Panc1 (cell line): ENCODE data around the gene TJP1. TPM values are rescaled to one million over a fixed set of nuclear protein-coding genes. Genes with fewer than 3 reads are reported as not detected.

ENCODE experiments used
- ATAC-seq: fragments of 200-7000 bp; cut with Tn5 transposase; 2 replicates; pipeline ENCODE4 v1.9.1; 2020; ENCODE audit warnings: mild to moderate bottlenecking, moderate library complexity
- BruUV-seq: library from RNA; stranded (reverse); fragments of 400-500 nt; replicated peaks from 2 replicates; lab custom pipeline; 2021; lab: Mats Ljungman, UMichigan
- CTCF ChIA-PET: fragments of 300-600 bp; sonication (Branson Sonifier 250); formaldehyde crosslinking; loops from one replicate; lab custom pipeline; 2022; ENCODE audit warnings: antibody characterized with exemption; lab: Charles Lee
- POLR2A ChIA-PET: fragments of 300-600 bp; sonication (Branson Sonifier 250); formaldehyde crosslinking; loops from one replicate; lab custom pipeline; 2022; ENCODE audit warnings: antibody characterized with exemption; lab: Charles Lee
- DNase-seq: peaks from one replicate; pipeline ENCODE4 v3.0.0-alpha.2; 2010; ENCODE audit warnings: low read depth, low spot score
- H3K27ac ChIP-seq: 2 replicates; pipeline ENCODE4 v1.5.1; 2011; ENCODE audit warnings: mild to moderate bottlenecking, low read length, inconsistent platforms
- H3K27me3 ChIP-seq: fragments of 200-500 bp; sonication (Bioruptor generic); 2 replicates; pipeline ENCODE4 v1.6.0; 2014; ENCODE audit warnings: low read length, inconsistent platforms; ENCODE audit not compliant: control insufficient read depth, insufficient read depth
- H3K36me3 ChIP-seq: fragments of 200-500 bp; sonication (Bioruptor generic); 2 replicates; pipeline ENCODE4 v1.5.1; 2014; ENCODE audit warnings: inconsistent platforms, mild to moderate bottlenecking, low read length, moderate library complexity; ENCODE audit not compliant: control insufficient read depth, insufficient read depth
- H3K4me1 ChIP-seq: 2 replicates; pipeline ENCODE4 v1.5.1; 2011; ENCODE audit warnings: inconsistent platforms, mild to moderate bottlenecking, low read length, moderate library complexity; ENCODE audit not compliant: control insufficient read depth, insufficient read depth
- H3K4me3 ChIP-seq, 2 experiments: 2 replicates each; pipeline ENCODE4 v1.5.1; 2011 to 2012; ENCODE audit warnings: low read depth in 2 of 2, low read length in 2 of 2, mild to moderate bottlenecking in 2 of 2, inconsistent platforms in 1 of 2, moderate library complexity in 1 of 2
- H3K9me3 ChIP-seq: fragments of 200-500 bp; sonication (Bioruptor generic); 2 replicates; pipeline ENCODE4 v1.5.1; 2014; ENCODE audit warnings: low read depth, mild to moderate bottlenecking, inconsistent platforms, low read length, moderate library complexity; ENCODE audit not compliant: control insufficient read depth, insufficient read depth
- POLR2AphosphoS5 ChIP-seq: IDR thresholded peaks from 2 replicates; pipeline ENCODE4 v1.6.1; 2012; ENCODE audit warnings: mild to moderate bottlenecking, low read depth, low read length, moderate library complexity
- SIN3A ChIP-seq: IDR thresholded peaks from 2 replicates; pipeline ENCODE4 v1.6.1; 2012; ENCODE audit warnings: low read depth, mild to moderate bottlenecking, low read length, moderate library complexity, borderline replicate concordance; ENCODE audit not compliant: insufficient read depth
- TCF7L2 ChIP-seq: IDR thresholded peaks from 2 replicates; pipeline ENCODE4 v1.6.1; 2011; ENCODE audit warnings: mild to moderate bottlenecking, low read depth, low read length, inconsistent platforms
- in situ Hi-C: cut with HindIII; loops from 2 replicates; pipeline ENCODE4 v1.10.0; 2016; ENCODE audit warnings: low sequenced_read_pairs, low pct_unique_long_range_greater_than_20kb
- intact Hi-C: fragments of 100-400 bp; cut with micrococcal nuclease; formaldehyde crosslinking; loops from one replicate; pipeline ENCODE4 v1.10.0; 2022; ENCODE audit not compliant: unreplicated experiment
- total RNA-seq: library from RNA; stranded (reverse); gene quantifications from one replicate; pipeline ENCODE4 v1.2.1, GENCODE V29; 2021; ENCODE audit not compliant: unreplicated experiment
- TF ChIP-seq, protein P1 (sequence below), 2 experiments: IDR thresholded peaks; 2 replicates each; pipeline ENCODE4 v1.6.1; 2011 to 2012; ENCODE audit warnings: low read depth in 2 of 2, control low read depth in 1 of 2, low read length in 1 of 2, mild to moderate bottlenecking in 1 of 2, moderate library complexity in 1 of 2; ENCODE audit not compliant: insufficient read depth in 1 of 2
- TF ChIP-seq, protein P2 (sequence below): fragments of 450-650 bp; IDR thresholded peaks from 2 replicates; pipeline ENCODE4 v1.5.1; 2017; ENCODE audit warnings: mild to moderate bottlenecking

The TJP1 gene
- total RNA-seq, 1 experiment from 2014 or later, result 79.1 TPM

DNA sequence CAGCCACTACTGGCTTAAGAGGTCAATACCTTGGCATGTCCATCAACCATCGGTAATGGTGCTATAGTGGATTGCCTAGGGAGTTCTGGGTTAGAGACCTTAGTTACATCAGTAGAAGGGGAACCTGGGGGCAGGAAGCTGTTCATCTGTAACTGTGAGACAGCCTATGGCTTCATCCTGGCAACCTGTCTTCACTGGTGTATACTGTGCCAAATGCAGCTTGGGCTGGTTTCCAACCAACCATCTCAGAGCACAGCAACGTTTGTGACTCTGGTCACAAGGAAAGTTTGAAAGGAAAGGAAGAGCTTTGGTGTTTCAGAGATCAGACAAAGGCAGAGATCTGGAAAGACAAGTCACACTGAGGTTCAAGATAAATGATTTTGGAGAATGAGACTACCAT, 93.8 kb downstream of the TJP1 start:
- DNase-seq (no peak), ATAC-seq (no peak)
- ChIA-PET POLR2A (no interaction called here), CTCF (interaction anchor here (0.5 kb wide), 1 partner anchor 13 kb away, joined by 3 read pairs; no protein-coding TSS in a partner anchor)
- no peaks in the 10 kb centered on the region for H3K9me3 ChIP-seq
- in situ Hi-C loops, result no loop called here
- no peaks in the 10 kb centered on the region for H3K4me1 ChIP-seq
- intact Hi-C loops, result no loop called here
- BruUV-seq, result no TSS peak
- TF ChIP-seq POLR2AphosphoS5, result no peak
- TF ChIP-seq, protein P1, sequence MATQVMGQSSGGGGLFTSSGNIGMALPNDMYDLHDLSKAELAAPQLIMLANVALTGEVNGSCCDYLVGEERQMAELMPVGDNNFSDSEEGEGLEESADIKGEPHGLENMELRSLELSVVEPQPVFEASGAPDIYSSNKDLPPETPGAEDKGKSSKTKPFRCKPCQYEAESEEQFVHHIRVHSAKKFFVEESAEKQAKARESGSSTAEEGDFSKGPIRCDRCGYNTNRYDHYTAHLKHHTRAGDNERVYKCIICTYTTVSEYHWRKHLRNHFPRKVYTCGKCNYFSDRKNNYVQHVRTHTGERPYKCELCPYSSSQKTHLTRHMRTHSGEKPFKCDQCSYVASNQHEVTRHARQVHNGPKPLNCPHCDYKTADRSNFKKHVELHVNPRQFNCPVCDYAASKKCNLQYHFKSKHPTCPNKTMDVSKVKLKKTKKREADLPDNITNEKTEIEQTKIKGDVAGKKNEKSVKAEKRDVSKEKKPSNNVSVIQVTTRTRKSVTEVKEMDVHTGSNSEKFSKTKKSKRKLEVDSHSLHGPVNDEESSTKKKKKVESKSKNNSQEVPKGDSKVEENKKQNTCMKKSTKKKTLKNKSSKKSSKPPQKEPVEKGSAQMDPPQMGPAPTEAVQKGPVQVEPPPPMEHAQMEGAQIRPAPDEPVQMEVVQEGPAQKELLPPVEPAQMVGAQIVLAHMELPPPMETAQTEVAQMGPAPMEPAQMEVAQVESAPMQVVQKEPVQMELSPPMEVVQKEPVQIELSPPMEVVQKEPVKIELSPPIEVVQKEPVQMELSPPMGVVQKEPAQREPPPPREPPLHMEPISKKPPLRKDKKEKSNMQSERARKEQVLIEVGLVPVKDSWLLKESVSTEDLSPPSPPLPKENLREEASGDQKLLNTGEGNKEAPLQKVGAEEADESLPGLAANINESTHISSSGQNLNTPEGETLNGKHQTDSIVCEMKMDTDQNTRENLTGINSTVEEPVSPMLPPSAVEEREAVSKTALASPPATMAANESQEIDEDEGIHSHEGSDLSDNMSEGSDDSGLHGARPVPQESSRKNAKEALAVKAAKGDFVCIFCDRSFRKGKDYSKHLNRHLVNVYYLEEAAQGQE (IDR thresholded peaks at IDR 0.05; ENCODE audit: insufficient read depth in 1 of 2, low read depth in 2 of 2, low read length in 1 of 2), result no peak
- TF ChIP-seq SIN3A, result no peak
- TF ChIP-seq, protein P2, sequence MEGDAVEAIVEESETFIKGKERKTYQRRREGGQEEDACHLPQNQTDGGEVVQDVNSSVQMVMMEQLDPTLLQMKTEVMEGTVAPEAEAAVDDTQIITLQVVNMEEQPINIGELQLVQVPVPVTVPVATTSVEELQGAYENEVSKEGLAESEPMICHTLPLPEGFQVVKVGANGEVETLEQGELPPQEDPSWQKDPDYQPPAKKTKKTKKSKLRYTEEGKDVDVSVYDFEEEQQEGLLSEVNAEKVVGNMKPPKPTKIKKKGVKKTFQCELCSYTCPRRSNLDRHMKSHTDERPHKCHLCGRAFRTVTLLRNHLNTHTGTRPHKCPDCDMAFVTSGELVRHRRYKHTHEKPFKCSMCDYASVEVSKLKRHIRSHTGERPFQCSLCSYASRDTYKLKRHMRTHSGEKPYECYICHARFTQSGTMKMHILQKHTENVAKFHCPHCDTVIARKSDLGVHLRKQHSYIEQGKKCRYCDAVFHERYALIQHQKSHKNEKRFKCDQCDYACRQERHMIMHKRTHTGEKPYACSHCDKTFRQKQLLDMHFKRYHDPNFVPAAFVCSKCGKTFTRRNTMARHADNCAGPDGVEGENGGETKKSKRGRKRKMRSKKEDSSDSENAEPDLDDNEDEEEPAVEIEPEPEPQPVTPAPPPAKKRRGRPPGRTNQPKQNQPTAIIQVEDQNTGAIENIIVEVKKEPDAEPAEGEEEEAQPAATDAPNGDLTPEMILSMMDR, result no peak
- TF ChIP-seq TCF7L2, result no peak
- H3K4me3 ChIP-seq, result no peak overlapping the region
- H3K36me3 ChIP-seq, result peaks cover 25% of the 10 kb centered on the region
- no peaks in the 10 kb centered on the region for H3K27me3 ChIP-seq
- H3K27ac ChIP-seq, result no peak overlapping the region

DNA sequence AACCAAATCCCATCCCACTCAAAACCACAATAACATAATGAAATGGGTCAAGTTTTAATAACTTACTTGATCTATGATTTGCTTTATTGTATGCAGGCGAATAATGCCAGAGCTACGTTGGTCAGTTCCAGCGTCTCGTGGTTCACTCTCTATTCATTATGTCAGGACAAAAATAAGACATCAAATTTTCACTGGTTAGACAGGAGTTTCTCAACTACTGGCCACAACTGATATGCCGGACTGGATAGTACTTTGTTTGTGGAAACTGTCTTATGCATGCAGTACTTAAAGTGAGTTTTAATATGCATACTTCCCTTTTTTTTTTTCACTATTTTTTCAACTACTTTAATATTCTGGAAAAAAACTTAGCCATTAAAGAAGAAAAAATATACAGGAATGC, 94.4 kb downstream of the TJP1 start:
- CTCF ChIA-PET, result interaction anchor here (0.5 kb wide), 1 partner anchor 13 kb away, joined by 3 read pairs; no protein-coding TSS in a partner anchor
- DNase-seq, result no peak

More for the DNA sequence above, 94.4 kb downstream of the TJP1 start:
- no peaks in the 10 kb centered on the region for H3K27me3 ChIP-seq
- in situ Hi-C loops (no loop called here), intact Hi-C loops (no loop called here)
- ATAC-seq, result no peak
- H3K27ac ChIP-seq, result no peak overlapping the region
- BruUV-seq, result no TSS peak
- no peak for TF ChIP-seq SIN3A
- TF ChIP-seq, protein P1 (IDR thresholded peaks at IDR 0.05; ENCODE audit: insufficient read depth in 1 of 2, low read depth in 2 of 2, low read length in 1 of 2), result no peak
- no peak for TF ChIP-seq POLR2AphosphoS5
- TF ChIP-seq TCF7L2, result no peak
- TF ChIP-seq, protein P2, result no peak
- POLR2A ChIA-PET, result no interaction called here
- no peak overlapping the region for H3K4me3 ChIP-seq
- H3K4me1 ChIP-seq, result no peaks in the 10 kb centered on the region
- H3K9me3 ChIP-seq, result no peaks in the 10 kb centered on the region
- H3K36me3 ChIP-seq, result peaks cover 21% of the 10 kb centered on the region
